ENCODE data around the gene SUCLG2. TPM values are rescaled to one million over a fixed set of nuclear protein-coding genes. Genes with fewer than 3 reads are reported as not detected.

SUCLG2 gene
- total RNA-seq, 2 donors from 2014 or later, result 42.0 to 50.4 TPM

DNA sequence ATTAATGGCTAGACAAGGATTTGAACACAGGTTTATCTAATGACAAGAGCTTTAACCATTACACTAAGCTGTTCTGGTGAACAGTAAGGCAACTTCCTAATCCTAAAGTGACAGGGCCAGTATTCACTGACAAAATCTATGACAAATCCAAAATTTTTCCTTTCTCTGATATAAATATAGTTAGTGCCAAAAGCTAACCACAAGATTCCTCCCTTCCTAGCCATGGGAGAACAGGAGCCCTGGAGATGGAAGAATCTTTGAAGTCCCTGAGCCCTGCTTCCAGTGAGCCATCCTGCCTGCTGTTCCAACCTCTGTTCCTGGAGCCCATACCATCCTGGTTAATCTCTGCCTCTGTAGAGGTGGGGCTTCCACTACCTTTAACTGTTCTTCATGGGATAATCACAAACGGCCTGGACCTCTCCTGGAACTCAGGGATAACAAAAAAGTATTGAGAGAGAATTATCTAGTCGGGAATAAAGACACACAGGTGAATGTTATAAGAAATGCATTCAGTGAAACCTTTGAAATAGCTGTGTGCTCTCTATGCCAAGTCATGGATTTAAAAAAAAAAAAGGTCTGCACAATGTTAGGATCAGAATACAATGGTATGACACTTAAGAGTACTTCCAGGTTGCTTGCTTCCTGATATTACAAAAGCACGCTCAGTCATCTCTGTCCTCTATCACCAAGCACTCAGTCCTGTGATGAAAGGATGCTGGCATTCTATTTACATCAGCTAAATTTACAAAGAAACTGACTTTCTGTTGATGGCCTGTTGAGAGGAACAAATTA is 235.8 kb downstream of the SUCLG2 start:
- 77 to 89% methylated on average over 3 of the region's 3 CpGs for WGBS, 2 donors
- no peaks in the 10 kb centered on the region for H3K4me1 ChIP-seq
- H3K36me3 ChIP-seq (replicated peaks in 1 of 2; ENCODE audit: insufficient read depth in 1 of 2, low read depth in 2 of 2), result peaks cover 0 to 1% of the 10 kb centered on the region in 2 donors
- no peaks in the 10 kb centered on the region for H3K27me3 ChIP-seq
- intact Hi-C loops (cut with DNase I), result no loop called here
- ATAC-seq (no peak), DNase-seq (no peak)
- no peak overlapping the region for H3K4me3 ChIP-seq
- H3K9me3 ChIP-seq, result no peaks in the 10 kb centered on the region
- H3K27ac ChIP-seq, result no peak overlapping the region
- TF ChIP-seq, protein P1, sequence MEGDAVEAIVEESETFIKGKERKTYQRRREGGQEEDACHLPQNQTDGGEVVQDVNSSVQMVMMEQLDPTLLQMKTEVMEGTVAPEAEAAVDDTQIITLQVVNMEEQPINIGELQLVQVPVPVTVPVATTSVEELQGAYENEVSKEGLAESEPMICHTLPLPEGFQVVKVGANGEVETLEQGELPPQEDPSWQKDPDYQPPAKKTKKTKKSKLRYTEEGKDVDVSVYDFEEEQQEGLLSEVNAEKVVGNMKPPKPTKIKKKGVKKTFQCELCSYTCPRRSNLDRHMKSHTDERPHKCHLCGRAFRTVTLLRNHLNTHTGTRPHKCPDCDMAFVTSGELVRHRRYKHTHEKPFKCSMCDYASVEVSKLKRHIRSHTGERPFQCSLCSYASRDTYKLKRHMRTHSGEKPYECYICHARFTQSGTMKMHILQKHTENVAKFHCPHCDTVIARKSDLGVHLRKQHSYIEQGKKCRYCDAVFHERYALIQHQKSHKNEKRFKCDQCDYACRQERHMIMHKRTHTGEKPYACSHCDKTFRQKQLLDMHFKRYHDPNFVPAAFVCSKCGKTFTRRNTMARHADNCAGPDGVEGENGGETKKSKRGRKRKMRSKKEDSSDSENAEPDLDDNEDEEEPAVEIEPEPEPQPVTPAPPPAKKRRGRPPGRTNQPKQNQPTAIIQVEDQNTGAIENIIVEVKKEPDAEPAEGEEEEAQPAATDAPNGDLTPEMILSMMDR (IDR thresholded peaks at IDR 0.05), result no peak
- no peak for TF ChIP-seq POLR2A (IDR thresholded peaks at IDR 0.05)

DNA sequence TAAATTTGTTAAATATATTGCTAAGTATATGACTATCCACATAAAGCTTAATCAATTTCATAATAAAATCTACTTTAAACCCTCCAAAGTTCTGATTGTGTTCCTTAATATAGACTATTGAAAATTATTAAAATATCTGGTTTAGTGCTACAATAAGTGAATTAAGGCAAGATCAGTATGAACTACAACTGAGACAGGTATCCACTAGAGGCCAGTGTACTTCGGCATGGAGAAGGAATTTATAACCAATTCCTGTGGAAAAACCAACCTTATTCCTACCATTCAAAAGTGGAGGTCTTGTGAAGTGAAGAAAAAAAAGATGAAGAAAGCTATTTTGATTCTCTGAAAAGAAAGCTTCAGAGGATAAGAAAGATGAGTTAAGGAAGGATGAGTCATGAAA is 237.7 kb downstream of the SUCLG2 start:
- no peak for DNase-seq
- Histone ChIP-seq H3K27me3 (no peaks in the 10 kb centered on the region), H3K27ac (no peak overlapping the region), H3K4me3 (no peak overlapping the region), H3K9me3 (no peaks in the 10 kb centered on the region), H3K36me3 (replicated peaks in 1 of 2; ENCODE audit: insufficient read depth in 1 of 2, low read depth in 2 of 2) (peaks cover 0 to 1% of the 10 kb centered on the region in 2 donors), H3K4me1 (peaks cover 7% of the 10 kb centered on the region)
- intact Hi-C loops (cut with DNase I), result no loop called here
- no peak for ATAC-seq
- TF ChIP-seq, protein P1 (IDR thresholded peaks at IDR 0.05), result no peak
- no peak for TF ChIP-seq POLR2A (IDR thresholded peaks at IDR 0.05)
- WGBS, 2 donors, result 92 to 93% methylated on average over 1 of the region's 1 CpG

DNA sequence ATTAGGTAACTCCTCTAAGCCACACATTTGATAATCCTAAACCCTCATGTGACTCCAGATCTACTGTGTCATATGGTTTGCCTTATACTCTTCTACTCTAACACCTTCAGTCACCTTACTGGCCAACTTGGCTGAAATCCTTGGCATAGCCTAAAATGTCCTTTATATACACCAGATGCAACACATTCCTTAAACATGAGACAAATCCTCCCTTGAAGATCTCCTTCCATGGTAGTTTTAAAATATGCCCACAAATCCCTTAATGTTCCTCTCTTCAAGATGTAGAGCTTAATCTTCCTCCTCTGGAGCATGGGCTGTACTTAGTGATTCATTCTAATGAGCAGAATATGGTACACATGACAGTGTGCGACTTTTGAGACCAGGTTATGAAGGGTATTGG is 238.9 kb downstream of the SUCLG2 start:
- peaks cover 0 to 1% of the 10 kb centered on the region in 2 donors for H3K36me3 ChIP-seq (replicated peaks in 1 of 2; ENCODE audit: insufficient read depth in 1 of 2, low read depth in 2 of 2)
- H3K4me1 ChIP-seq, result peaks cover 7% of the 10 kb centered on the region
- no peak for ATAC-seq
- H3K9me3 ChIP-seq, result no peaks in the 10 kb centered on the region
- DNase-seq, result no peak
- no peaks in the 10 kb centered on the region for H3K27me3 ChIP-seq
- intact Hi-C loops (cut with DNase I), result no loop called here
- H3K4me3 ChIP-seq, result no peak overlapping the region
- WGBS, 2 donors, result 93 to 100% methylated on average over 1 of the region's 1 CpG
- no peak overlapping the region for H3K27ac ChIP-seq
- TF ChIP-seq, protein P1 (IDR thresholded peaks at IDR 0.05), result no peak
- TF ChIP-seq POLR2A (IDR thresholded peaks at IDR 0.05), result no peak

DNA sequence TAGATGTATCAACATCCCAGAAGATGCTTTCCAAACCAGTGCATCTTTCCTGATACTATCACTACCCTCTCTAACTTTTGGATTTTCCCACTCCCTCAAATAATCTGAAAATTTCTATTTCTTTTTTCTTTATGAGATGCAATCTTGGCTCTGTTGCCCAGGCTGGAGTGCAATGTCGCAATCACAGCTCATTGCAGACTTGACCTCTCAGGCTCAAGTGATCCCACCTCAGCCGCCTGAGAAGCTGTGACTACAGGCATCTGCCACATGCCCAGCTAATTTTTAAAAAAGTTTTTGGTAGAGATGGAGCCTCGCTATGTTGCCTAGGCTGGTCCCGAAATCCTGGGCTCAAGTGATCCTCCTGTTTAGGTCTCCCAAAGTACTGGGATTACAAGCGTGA is 239.7 kb downstream of the SUCLG2 start:
- ATAC-seq (no peak), DNase-seq (no peak)
- TF ChIP-seq, protein P1 (IDR thresholded peaks at IDR 0.05), result no peak
- no peak for TF ChIP-seq POLR2A (IDR thresholded peaks at IDR 0.05)
- 96 to 97% methylated on average over 5 of the region's 5 CpGs for WGBS, 2 donors
- intact Hi-C loops (cut with DNase I), result no loop called here
- peaks cover 7% of the 10 kb centered on the region for H3K4me1 ChIP-seq
- H3K36me3 ChIP-seq (replicated peaks in 1 of 2; ENCODE audit: insufficient read depth in 1 of 2, low read depth in 2 of 2), result peaks cover 0 to under 1% of the 10 kb centered on the region in 2 donors
- no peak overlapping the region for H3K27ac ChIP-seq
- H3K4me3 ChIP-seq, result no peak overlapping the region
- no peaks in the 10 kb centered on the region for H3K9me3 ChIP-seq
- no peaks in the 10 kb centered on the region for H3K27me3 ChIP-seq

DNA sequence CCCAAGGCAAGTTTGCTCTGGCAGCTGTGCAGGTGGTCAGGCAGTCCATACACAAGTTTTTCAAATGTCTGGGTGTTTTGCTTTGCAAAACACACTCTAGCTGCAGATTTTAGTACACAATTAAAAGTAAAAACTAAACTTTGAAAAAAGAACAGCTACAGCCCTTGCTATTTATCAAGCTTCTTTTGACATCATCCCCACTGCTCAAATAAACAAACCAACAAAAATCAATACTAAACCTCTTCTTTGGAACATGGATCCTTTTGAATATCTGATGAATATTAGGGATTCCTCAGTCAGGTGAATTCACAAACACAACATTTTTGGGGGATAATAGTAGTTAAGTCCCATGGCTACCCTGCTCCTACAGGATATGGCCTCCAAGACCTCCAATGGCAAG is 249.2 kb downstream of the SUCLG2 start:
- Histone ChIP-seq H3K4me3 (no peak overlapping the region), H3K36me3 (replicated peaks in 1 of 2; ENCODE audit: insufficient read depth in 1 of 2, low read depth in 2 of 2) (peaks cover 0 to 2% of the 10 kb centered on the region in 2 donors), H3K9me3 (no peaks in the 10 kb centered on the region), H3K27ac (no peak overlapping the region), H3K4me1 (peaks cover 7% of the 10 kb centered on the region), H3K27me3 (no peaks in the 10 kb centered on the region)
- no peak for TF ChIP-seq POLR2A (IDR thresholded peaks at IDR 0.05)
- TF ChIP-seq, protein P1 (IDR thresholded peaks at IDR 0.05), result no peak
- intact Hi-C loops (cut with DNase I), result no loop called here
- DNase-seq, result no peak
- no peak for ATAC-seq

Measured in body of pancreas (tissue), 4 donors.